Measurements from ENCODE around the gene HNRNPK.
"Not testable (repeated sequence)": the region's sequence is repeated elsewhere in the genome, so short reads cannot be mapped to it uniquely, and the experiment has no call there.

HNRNPK gene

DNA sequence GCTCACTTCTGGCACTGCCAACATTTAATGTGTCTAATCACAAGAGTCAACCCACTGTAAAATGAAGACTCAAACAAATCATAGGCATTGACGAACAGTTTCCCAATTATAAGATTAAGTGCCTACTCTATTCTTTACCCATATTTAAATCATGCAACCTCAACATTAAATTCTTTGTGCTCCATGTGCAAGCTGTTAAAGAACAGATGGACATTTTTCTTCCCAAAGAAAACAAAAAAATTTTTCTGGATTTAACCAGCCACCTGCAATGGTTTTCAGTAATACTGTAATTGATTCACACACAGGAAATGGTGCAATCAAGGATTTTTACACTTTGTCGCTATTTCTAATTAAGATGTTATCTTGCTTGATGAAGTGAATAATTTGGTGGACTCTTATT lies 3.6 kb downstream of the HNRNPK start:
- DNase-seq = no peak

GRCh38 chr9:83975300-83975699 lies 4.7 kb downstream of the HNRNPK start:
- no peak for DNase-seq

GRCh38 chr9:83972286-83972685 lies 7.7 kb downstream of the HNRNPK start:
- DNase-seq = no peak

- DNase-seq = no peak
Observed at GRCh38 chr9:83971485-83971884, 8.5 kb downstream of the HNRNPK start.

- no peak for DNase-seq
Observed at GRCh38 chr9:83969602-83970001, 10.4 kb downstream of the HNRNPK start.

GRCh38 chr9:83967073-83967472 lies 12.9 kb downstream of the HNRNPK start:
- no peak for DNase-seq

GRCh38 chr9:83966209-83966582 lies 13.8 kb downstream of the HNRNPK start:
- DNase-seq = no peak

- no peak for DNase-seq
Observed at GRCh38 chr9:83965350-83966208, 14.4 kb downstream of the HNRNPK start.

- DNase-seq = no peak
Observed at GRCh38 chr9:83964973-83965349, 15.1 kb downstream of the HNRNPK start.

DNA sequence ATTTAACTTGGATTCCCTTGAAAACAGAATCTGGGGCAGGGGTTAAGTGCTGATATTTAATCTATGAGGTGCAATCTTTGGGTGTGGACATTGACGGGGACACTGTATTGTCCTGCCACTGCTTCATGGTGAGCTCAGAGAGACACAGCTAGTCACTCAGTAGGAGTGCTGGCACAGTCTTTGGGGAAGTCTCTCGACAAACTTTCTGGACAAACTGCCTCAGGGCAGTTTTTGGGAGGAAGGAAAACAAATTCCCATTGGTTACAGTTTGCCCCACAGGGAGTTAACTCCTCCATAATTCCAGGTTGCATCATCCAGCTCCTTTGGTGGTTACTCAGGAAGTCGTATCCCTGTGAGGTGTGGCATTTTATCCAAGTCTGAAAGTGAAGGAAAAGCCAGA lies 17.9 kb downstream of the HNRNPK start:
- no peak for DNase-seq

DNA sequence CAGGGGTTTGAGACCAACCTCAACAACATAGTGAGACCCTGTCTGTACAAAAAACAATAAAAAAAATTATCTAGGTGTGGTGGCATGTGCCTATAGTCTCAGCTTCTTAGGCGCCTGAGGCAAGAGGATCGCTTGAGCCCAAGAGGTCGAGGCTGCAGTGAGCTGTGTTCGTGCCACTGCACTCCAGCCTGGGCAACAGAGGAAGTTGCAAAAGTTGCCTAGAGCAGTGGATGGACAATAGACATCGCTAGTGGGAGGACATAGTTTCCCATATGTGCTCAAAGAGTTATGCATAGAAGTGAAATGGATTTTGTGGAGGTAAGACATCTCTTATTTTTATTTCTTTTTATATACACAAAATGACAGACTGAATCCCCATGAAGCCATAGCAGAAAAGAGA lies 19.0 kb downstream of the HNRNPK start:
- no peak for DNase-seq

DNA sequence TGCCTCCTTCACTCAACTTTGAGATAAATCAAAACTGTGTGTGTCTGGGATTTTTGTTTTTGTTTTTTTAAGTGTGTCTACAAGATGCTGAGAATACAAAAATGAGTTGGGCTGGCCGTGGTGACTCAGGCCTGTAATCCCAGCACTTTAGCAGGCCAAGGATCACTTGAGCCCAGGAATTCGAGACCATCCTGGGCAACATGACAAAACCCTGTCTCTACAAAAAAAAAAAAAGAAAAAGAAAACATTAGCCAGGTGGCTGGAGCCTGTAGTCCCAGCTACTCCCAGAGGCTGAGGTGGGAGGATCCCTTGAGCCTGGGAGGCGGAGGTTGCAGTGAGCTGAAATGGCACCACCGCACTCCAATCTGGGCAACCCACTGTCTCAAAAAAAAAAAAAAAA lies 21.0 kb downstream of the HNRNPK start:
- no peak for DNase-seq

DNA sequence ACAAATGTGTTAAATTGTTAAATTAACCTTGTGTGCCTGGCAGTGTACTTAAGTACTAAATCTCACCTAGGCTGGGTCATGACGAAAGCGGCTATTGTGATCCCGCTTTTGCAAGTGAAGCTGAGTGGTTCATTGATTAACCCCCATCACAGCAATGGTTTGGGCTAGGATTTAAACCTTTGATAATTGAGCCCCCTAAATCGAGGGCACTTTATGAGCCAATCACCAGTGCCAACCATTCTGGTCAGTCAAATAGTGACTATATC lies 22.8 kb downstream of the HNRNPK start:
- DNase-seq = no peak

DNA sequence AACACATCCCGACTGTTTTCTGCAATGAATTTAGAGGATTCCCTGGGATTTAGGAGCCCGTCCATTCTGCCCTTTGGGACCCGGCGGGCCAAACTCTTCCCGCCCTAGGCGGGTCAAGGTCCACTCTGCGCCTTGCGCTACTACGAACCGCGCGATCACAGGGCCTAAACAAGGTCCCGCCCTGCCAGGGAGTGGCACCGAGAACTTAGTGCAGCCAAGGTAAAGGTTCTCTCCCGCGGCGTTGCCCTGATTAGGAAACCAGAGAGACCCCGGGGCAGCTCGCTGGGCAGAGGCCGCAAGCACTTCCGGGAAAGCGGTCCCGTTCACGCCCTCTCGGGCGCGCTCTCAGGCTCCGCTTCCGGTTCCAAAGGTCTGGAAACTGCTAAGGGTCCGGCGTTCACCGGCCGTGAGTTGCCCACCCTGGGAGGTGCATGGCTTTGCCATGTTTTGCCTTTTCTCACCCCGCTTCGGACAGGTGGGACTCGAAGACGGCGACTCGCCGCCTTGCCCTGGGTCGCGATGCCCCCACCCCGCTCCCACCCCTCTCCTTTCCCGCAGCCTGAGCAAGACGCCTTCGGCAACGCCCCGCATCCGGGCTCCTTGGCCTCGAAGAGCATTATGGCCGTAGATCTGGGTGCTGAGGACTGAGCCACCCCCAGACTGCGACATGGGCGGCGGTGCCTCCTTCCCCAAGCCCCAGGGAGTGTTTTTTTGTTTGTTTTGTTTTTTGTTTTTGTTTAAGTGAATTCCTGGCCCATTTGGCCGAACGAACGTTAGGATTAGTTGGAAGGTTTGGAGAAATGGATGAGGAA lies 23.4 kb downstream of the HNRNPK start:
- peak; percentile 58 for DNase-seq

- DNase-seq = peak; percentile 27
Observed at GRCh38 chr9:83956086-83956435, 24.0 kb downstream of the HNRNPK start.

DNA sequence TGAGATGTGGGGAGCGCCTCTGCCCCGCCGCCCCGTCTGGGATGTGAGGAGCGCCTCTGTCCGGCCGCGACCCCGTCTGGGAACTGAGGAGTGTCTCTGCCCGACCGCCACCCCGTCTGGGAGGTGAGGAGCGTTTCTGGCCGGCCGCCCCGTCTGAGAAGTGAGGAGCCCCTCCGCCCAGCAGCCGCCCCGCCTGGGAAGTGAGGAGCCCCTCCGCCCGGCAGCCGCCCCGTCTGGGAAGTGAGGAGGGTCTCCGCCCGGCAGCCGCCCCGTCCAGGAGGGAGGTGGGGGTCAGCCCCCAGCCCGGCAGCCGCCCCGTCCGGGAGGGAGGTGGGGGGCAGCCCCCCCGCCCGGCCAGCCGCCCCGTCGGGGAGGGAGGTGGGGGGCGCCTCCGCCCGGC lies 31.9 kb downstream of the HNRNPK start:
- not testable (repeated sequence) for DNase-seq

DNA sequence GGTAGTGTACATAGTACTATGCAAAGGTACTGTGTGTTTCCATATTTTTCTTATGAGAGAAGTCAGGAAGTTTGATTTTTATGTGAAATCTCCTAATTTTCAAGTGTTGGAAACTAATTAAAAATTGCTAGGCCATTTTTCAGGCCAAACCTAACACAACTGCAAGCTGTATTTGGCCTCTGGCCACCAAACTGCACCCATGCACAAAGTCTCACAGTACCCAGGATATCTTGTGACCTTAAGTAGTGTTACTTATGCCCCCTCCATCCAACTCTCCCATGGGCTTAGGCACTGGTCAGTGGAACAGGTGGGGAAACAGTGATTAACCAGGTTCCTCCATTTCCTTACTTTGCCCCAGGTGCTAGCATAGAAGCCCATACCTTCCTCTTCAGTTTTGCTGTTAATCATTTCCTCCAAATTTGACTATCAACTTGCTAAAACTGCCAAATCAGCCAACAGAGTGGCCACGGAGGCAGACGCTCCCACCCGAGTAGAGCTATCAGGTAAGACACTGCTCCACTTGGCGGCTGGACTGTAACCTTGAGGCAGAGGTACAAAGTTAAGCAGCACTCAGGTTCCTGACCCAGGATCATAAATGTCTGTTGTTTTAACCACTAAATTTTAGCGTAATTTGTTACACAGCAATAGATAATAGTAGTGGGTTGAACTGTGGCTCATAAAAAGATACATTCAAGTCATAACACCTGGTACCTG lies 39.3 kb downstream of the HNRNPK start:
- DNase-seq = no peak

GRCh38 chr9:83937861-83938455 lies 42.1 kb downstream of the HNRNPK start:
- DNase-seq = no peak

GRCh38 chr9:83936523-83936922 lies 43.5 kb downstream of the HNRNPK start:
- DNase-seq = no peak

DNA sequence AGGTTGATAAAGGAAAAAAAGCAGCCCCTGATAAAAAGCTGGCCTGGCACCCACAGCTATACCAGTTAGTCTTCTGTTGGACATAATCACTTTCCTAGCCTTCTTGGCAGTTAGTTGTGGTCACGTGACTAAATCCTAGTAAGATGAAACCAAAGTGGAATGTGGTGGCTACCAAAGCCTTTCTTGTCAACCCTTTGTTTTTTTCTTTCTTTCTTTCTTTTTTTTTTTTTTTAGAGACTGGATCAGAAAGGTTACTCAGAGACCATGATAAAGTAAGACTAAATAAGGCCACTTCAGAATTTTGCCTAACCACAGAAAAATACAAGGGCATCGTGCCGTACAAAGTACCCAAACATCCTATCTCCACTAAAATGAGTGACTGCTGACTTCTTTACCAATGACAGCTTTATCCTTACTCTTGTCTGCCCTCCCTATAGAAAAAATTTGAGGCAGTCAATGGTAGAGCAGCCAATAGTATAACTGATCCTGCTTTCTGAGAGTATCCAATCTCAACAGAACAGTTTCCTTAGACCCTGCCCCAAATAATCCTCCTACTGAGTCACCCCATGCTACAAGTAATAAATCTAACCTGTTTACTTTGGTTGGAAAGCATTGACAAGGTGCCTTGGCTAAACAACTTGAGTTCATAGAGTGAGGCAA lies 44.6 kb downstream of the HNRNPK start:
- no peak for DNase-seq

GRCh38 chr9:83934569-83935275 lies 45.3 kb downstream of the HNRNPK start:
- no peak for DNase-seq

DNA sequence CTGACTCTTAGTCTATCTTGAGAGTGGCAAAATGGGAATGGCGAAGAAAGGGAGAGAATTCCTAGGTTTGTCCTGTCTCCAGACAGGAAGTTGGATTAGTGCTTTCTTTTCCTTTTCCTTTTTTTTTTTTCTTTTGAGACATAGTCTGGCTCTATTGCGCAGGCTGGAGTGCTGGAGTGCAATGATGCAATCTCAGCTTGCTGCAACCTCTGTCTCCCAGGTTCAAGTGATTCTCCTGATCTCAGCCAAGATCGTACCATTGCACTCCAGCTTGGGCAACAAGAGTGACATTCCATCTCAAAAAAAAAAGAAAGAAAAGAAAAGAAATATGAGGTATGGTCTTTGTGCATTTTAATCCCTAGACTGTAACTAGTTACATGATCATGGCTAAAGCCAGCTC lies 46.2 kb downstream of the HNRNPK start:
- DNase-seq = no peak

Data from activated naive CD4-positive, alpha-beta T cell treated with anti-CD3 and anti-CD28 coated beads, Interleukin-2, amount 50 U/mL, for 16 hours (primary cell).